Stimulated activated CD8-positive, alpha-beta memory T cell treated with anti-CD3 and anti-CD28 coated beads, Interleukin-15, amount 100 ng/mL, for 4 hours (primary cell): ENCODE data around the gene ASTL.

Experiments used
- DNase-seq, 2 donors: peaks; one replicate each; pipeline ENCODE4 v3.0.0-alpha.2; 2020; ENCODE audit warnings: low read depth in 2 of 2

ASTL gene

DNA sequence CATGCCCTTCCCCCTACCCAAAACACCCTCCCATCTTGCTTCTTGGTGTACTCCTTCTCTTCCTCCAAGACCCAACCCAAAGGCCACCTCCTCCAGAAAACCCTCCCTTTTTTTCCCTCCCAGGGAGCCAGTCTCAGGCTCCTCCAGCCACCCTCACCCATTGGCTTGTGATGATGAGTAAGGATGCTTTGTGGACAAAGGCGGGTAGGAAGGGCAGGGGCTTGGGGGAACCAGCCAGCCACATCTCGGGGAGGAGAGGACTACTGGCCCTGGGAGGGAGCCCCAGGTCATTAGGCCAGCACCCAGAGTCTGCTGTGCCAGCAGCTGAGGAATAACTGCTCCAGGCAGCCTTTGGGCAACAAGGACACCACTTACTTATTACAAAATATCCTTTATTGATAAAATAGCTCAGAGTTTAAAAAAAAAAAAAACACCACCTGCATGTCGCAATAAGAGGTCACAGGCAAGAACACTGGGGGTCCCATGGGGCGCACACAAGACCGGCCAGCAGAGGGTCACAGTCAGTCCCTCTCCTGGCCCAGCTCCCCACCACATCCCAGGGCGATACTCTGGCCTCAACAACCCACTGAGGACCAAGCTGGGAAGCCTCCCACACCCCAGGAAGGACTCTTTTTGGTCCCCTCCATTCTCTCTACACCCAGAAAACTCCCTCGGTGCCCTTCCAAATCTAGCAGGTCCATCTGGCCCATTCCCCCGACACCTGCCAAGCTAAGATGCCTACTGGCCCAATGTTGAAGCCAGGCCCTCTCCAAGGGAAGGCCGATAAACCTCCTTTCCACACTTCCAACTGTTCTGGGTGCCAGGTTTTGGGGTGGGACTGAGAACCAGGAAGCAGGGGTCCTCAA, 25.6 kb downstream of the ASTL start:
- DNase-seq, result no peak

DNA sequence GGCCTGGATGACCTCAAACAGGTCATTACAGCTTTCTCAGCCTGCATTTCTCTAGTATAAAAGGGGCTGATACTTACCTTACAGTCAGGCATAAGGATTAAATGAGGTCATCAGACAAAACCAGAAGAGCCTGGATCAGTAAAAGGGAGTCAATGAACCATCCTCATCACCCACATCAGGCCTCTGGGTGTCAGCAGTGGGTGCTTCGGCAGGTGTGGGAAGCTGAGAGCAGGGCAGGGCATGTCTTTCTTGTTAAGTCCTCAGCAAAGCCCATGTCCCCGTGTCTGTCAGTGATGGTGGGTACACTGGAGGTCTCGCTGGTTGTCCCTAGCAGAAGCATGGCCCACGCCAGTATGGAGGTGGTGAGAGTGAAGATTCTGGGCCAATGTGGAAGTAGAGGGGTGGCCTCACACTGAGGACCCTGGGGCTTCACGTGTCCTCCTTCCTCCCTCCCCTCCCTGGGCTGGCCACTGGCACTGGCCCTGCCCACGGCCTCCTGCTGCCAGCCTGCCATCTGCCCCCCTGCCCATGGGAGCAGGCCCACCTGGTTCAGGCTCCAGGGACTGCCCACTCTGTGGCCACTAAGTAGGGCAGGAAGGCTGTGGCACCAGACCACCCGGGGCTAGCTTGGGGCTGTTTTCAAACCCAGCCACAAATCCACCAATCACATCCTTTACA, 26.3 kb downstream of the ASTL start:
- no peak for DNase-seq

DNA sequence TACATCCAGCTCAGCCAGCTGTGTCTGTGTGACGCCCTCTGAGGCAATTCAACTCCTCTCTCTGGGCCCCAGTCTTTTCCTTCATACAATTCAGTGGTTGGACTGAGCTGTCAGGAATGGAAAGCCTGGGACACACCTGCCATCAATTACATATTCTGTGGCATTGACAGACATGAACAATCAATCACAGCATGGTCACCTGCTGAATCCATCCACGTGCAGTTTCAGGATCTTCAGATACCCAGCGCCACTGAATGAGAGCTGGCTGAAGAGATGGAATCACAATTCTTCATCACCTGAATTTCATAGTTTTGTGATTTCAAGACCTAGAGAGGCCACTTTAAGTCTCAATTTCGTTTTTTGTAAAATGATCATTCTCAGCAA, 27.1 kb downstream of the ASTL start:
- DNase-seq, result no peak

DNA sequence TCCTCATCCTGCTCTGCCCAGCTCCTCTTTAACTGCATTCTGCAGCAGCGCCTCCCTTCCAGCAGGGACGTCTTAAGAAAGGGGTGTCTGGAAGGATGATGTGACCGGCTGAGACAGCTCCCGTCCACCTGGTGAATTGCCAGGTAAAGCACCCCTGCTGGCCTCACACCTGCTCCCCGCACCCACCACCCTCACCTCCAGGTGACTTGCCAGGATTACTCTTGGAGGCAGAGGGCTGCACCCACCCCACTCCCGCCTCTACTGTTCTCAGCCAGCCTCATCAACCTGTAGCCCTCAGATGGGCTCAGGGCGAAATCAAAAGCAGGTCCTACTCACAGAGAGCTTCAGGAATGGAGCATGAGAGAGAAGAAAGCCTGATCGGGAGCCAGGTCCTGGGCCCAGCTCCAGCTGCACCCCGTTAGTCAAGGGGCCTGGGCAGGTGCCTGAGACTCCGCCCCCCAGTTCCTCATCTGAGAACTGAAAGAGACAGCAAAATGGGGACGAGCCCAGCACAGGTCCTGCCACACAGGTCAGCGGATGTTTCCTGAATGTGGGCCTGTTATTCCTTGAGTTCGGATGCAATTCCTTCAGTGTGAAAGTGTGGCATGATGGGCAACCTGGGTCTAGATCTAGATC, 27.6 kb downstream of the ASTL start:
- DNase-seq, result no peak

DNA sequence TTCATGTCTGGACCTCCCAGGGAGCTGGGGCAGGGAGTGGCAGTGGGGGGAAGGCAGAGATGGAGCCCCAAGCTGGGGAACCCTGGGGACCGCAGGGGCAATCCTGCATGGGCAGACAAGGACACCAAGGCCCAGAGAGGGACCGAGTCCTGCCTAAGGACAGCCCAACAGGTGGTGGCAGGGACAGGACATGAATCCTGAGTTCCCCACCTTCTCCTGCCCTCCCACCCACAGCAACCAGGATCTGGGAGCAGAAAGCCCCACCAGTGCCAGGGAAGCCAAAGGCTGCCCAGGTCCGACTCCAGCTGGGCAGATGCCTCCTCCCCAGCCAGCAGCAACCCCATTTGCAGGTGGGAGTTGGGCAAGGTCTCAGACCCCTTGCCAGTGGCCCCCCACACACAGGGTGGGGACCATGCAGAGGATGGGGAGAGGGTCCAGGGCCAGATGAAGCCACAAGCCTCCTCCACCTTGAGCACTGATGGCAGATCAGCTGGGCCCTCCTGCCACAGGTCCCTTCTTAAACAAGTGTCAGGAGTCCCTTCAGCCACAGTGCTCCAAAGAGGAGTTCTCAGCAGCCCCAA, 28.3 kb downstream of the ASTL start:
- no peak for DNase-seq

DNA sequence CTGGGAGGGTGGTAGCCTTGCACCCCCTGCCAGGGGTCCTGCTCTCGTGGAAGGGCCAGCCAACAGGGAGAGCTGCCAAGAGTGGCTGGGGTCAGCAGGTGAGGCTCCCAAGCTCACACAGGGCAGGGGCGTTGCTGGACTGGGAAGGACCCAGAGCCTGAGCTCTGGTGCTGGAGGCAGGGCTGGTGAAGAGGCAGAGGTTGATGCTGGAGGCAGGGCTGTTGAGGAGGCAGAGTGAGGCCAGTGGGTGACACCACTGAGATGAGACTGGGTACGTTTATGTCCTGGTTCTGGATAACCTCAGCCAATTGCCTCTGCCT, 29.0 kb downstream of the ASTL start:
- no peak for DNase-seq

DNA sequence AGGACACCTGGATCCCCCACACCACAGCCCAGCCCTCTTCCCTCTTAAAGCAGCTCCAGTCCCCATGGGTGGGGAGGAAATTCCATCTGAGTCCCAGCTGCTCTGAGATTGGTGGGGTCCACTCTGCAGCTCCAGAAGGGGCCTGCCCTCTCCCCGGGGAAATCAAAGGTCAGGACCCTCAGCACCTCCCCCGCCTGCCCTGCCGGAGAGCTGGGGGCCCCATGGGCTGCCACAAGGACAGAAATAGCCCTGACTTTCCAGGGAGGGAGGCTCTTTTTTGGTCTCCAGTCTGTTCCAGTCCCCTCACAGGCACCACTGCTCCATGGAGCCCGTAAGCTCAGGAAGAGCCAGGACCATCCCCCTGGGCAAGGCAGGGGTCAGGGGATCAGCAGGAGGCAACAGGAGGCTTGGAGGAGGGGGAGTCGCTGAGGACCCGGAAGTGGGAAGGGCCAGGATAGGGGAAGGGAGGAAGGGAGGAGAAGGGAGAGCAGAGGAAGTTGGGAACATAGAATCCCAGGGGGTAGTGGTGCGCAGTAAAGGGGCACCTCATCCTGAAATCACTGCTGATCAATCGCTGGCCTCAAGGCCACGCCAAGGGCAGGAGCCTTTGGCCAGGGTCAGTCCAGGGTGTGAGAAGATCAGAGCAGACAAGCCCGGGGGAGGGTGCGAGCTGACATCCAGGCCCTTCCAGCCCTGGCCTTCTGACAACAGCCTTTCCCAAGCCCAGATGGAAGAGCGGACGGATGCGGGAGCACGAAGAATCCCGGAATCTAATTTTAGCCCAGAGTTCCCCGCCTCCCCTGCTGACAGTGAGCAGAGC, 29.6 kb downstream of the ASTL start:
- no peak for DNase-seq

DNA sequence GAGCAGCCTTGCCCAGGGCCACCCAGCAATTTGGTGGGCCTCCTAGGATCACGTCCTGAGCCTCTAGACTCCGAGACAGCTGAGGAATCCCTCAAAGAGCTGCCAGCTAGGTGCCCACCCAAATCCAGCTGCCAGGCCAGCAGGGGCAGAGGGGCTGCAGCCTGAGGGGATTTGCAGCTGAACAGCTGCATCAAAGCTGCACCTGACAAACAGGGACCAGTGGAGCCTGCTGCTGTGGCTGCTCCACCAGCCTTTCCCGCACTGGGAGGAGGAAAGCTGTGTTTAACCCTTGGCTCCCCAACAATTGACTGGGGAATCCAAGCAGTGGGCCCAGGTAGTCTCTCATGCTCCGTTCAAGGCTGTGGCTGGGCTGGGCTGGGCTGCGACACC, 30.2 kb downstream of the ASTL start:
- no peak for DNase-seq

DNA sequence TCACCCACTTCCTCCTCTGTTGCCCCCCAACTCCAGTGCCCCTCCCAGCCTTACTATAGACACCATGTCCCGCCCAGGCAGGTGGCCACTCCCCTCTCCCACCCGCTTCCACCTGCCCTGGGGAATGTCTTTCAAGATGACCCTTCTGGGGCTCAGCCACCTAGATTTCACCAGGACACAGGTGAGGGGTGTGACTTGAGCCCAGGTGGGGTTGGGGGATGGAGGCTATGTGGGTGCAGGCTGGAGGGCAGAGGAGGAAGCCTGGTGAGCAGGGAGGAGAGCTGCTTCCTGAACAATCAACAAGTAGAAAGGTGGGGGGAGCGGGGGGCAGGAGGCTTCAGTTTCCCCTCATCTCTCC, 30.6 kb downstream of the ASTL start:
- DNase-seq, result no peak

DNA sequence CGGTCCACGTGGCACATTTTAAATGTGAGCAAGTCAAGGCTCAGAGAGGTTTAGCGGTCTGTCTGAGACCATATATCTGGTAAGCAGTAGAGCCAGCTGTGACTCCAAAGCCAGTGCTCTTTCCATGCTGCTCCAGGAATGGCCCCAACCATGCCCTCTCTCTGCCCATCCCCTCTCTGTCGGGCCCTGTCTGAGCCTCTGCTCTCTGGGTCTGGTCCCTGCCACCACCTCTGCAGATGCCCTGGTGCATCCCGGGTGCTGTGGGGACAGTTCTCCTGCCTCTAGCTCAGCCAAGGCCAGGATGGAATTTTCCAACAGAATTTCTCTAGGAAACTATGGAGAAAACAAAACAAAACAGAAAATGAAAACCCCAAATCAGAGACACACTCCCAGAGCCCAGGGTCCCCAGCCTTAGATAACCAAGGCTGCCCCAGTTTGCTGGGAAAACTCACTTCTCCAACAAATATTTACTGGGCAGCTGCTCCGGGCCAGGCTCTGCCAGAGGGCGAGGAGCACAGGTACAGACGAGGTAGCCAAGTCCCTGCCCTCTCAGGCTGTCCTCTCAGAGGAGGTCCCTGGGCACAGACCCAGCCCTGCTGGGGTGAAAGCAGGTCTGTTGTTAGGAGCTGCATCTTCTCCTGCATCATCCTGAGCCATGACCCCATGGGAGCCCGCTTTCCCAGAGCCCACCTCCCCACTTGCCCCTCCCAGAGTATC, 31.2 kb downstream of the ASTL start:
- DNase-seq, result no peak

DNA sequence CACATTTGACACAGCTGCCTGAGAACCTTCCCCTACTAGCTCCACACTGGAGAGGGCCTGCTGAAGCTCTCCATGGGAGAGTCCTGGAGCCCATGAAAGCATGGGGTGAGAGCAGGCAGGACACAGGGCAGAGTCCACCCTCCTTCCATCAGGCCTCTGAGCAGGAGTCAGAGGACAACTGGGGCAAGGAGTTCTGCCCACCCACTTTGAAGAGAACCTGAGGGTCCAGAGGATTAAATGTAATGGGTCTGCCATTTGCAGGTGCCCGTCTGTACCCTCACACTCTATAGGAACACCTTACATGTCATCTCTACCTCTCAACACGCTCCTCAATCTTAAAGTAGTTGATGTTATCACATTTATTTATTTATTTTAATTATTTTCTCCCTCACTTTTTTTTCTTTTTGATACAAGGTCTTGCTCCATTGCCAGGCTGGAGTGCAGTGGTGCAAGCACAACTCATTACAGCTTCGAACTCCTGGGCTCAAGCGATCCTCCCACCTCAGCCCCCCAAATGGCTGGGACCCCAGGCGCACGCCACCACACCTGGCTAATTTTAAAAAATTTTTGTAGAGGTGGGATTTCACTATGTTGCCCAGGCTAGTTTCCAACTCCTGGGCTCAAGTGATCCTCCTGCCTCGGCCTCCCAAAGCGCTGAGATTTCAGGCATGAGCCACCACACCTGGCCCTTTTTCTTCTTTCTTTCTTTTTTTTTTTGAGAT, 32.1 kb downstream of the ASTL start:
- DNase-seq, result no peak

DNA sequence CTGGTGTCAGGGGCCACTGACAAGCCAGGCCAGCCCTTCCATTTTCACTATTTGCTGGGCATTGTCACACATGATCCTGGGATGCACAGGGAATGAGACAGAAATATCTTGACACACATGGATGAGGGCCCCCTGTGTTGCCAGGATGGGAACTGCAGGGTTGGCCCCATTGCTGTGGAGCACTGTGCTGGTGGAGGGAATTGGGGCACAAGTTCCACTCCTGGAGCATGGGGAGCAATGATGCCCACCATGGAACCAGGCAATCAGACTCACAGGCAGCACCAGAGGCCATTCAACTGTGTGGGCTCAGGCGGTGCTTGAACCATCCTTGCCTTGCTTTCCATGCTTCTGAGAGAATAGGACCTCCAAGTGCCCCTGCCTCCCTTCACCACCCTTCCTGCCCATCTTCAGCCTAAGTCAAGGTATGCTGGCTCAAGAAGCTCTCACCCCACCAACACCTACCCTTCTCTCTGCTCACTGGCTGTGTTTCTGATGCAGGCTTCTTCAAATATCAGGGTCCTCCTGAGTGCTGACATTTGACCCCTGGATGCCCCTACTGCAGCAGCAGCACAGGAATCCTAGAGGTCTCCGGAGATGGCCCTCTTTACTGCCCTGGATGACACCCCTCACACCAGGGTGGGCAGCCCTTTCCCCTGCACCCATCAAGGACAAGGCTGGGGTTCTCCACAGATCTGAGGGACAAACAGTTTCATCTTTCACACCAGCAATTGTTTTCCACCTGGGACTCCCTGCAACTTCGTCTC, 33.0 kb downstream of the ASTL start:
- DNase-seq, result no peak

DNA sequence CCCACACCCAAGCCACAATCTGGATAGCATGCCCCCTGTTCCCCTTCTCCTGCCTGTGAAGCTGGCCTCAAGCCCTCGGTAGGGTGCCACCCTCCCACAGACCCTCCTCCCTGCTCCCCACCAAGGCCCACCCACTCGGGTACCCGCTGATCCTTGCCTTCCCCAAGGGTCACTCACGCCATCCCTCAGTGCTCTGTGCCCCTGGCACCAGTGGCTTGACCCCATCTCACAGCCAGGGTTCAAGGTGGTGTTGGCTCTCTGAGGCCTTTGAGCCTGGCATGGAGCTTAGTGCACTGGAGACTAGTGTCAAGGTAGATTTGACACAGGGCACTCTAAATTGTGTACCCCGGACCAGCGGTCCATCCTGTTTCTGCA, 33.8 kb downstream of the ASTL start:
- no peak for DNase-seq

DNA sequence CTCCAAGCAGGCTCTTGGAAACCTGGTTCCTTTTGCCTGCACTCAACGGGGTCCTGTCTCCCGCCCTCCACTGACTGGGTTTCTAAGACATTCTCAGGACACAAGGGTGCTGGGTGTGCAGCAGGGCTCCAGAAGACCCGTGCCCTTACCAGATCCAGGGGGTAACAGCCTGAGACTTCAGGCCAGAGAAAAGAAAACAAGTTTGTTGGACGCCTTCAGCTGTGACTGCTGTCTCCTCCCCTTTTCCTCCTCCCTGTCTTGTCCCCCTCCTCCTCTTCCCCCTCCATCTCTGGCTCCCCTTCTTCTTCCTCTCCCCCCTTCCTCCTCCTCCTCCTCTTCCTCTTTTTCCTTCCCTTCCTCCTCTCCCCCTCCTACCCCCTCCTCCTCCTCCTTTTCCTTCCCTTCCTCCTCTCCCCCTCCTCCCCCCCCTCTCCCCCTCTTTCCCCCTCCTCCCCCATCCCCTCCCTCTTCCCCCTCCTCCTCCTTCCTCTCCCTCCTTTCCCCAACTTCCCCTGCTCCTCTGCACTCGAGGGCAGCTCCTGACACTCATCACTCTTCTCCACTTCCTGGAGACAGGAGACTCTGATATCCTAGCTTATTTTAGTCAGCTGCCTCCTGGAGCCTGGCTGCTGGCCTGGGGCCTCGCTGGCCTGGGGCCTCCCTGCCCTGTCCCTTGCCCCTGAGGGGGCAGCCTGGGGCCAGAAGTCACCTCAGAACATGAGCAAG, 34.4 kb downstream of the ASTL start:
- no peak for DNase-seq

DNA sequence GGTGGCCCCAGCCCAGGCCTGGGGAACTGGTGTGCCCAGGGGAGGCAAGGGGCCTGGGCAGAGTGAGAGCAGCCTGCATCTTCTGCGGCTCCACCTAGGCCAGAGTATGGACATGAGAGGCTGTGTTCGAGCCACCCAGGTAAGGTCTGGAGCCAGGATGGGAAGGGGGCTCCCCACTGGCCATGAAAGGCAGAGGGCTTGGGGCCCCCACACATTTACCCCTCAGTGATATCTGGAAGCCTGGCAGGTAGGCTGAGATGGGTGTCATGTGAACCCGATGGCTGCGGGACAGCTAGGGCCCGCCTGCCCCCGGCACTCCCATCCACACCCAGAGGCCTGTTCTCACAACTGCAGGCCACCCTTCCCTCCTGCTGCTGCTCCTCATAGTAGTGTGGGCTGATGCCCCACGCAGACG, 35.1 kb downstream of the ASTL start:
- no peak for DNase-seq

DNA sequence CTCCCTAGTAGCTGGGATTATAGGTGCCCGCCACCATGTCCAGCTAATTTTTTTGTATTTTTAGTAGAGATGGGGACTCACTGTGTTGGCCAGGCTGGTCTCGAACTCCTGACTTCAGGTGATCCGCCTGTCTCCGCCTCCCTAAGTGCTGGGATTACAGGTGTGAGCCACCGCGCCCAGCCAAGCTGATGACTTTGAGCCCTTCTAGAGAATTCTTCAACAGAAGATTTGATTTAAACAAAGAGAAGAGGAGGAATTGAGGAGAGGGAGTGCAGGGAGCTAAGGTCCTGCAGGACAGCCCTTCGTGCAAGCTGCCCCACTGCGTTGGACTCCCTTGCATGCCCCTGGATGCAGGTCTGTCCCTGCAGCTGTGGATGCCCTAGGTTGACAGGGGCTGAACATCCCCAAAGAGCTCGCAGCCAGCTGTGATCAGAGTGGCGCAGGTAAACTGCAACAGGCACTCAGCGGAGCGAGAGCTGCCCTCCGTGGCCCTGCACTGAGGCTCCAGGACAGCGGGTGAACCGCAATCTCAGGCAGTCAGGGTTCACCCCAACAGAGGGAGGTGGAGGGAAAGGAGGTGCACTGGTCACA, 35.6 kb downstream of the ASTL start:
- no peak for DNase-seq

DNA sequence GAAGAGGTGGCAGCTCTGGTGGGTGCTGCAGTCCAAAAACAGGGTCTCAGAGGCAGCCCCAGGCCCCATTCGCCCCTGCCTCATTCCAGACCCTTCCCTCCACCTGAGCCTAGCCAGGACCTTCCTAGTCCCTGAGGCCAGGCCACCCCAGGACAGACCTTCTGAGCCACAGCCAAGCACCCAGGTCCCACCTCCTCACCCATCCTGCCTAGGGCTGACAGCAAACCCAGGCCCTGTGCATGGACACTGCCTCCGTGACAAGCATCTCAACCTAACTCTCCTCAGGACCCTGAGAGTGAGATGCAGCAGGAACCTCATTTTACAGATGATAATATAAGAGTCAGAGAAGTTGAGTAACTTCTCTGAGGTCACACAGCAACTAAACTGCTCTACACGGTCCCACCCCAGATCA, 37.4 kb downstream of the ASTL start:
- no peak for DNase-seq

DNA sequence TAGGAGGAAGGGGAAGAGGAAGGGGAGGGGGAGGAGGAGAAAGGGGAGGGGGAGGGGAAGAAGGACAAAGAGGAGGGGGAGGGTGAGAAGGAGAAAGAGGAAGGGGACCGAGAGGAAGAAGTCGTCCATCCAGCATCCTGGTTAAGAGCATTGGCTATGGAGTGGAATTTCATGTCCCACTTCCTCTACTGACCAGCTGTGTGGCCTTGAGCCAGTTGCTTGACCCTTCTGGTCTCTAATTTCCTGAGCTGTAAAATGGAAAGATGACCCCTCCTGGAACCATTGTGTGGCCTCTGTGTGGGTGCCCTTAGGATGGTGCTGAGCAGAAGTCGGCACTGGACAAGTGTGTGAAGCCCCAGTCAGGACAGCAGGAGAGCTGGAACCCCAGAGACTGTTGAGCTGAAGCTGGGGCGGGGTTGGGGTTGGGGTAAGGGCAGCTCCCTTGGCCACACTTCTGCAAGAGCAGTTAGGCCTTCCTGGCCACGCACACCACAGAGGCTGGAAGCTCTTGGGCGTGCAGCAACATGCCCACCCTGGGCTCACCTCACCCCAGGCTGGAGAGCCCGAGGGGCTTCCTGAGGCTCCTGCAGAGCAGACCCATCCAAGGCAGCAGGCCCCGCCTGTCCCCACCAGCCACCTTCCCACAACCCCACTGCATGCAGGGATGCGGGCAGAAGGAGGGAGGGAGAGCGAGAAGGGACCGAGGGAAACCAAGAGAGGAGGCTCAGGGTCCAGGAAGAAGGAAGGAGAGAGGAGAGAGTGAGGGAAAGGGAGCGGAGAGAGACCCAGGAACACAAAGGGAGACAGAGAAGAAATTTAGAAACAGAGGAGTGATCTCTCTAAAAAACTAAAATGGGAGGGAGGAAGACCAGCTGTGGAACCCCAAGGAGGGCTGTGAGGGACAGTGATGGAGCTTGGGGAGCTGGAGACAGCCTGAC, 38.2 kb downstream of the ASTL start:
- no peak for DNase-seq
